GM18858 (cell line): Measurements from ENCODE around the gene EXTL2.
"Not testable (repeated sequence)": the region's sequence is repeated elsewhere in the genome, so short reads cannot be mapped to it uniquely, and the experiment has no call there.

Experiments
- ATAC-seq: cut with Tn5 transposase; IDR thresholded peaks from one replicate; pipeline ENCODE4 v1.9.1; 2021; ENCODE audit not compliant: unreplicated experiment

EXTL2 gene

DNA sequence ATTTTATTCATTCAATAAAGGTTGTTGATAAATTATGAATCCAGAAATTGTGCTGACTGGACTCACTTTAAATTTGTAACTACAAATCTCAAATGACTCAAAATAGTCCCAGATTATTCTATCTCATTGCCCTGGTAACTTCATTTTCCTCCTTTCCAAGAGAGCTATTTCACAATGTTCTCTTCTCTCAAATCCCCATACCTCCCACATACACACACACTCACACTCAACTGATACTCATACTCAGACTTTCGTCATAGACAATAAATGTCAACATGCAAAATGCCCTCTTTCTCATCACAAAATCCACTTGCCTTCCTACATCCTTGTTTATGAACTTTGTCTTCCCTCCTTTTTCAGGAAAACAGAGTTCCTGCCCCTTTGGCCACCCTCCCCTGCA is 33.3 kb downstream of the EXTL2 start:
- no peak for ATAC-seq

DNA sequence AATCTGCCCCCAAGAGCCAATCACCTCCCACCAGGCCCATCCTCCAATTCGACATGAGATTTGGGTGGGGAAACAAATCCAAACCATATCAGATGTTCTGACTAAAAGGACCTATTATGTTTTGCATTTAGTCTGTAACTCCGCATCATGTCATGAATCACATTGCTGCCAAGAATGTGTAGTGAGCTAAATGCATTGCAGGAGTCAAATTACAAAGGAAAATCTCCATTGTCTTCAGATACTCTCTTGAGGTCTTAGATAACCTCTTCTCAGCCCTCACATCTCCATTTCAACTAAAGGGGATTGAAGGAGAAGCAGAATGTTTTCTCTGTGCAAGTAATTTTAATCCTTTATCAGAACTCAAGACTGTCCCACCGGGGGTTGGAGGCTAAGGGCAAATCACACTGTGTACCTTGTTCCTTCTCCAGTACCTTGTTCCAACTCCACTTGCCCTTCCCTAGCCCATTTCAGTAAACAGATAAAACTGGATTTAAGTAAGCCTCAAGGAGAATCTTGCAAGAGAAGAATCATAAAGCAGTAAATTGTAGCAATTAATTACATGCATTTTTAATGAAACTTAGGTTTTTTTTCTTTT is 34.1 kb downstream of the EXTL2 start:
- no peak for ATAC-seq

GRCh38 chr1:100855116-100855515 is 39.5 kb downstream of the EXTL2 start:
- not testable (repeated sequence) for ATAC-seq

GRCh38 chr1:100852976-100853375 is 41.7 kb downstream of the EXTL2 start:
- ATAC-seq, result no peak

GRCh38 chr1:100851726-100852125 is 42.9 kb downstream of the EXTL2 start:
- ATAC-seq, result no peak

- no peak for ATAC-seq
Observed at GRCh38 chr1:100847361-100848082, 47.1 kb downstream of the EXTL2 start.

- ATAC-seq, result not testable (repeated sequence)
Observed at GRCh38 chr1:100843160-100843559, 51.5 kb downstream of the EXTL2 start.

DNA sequence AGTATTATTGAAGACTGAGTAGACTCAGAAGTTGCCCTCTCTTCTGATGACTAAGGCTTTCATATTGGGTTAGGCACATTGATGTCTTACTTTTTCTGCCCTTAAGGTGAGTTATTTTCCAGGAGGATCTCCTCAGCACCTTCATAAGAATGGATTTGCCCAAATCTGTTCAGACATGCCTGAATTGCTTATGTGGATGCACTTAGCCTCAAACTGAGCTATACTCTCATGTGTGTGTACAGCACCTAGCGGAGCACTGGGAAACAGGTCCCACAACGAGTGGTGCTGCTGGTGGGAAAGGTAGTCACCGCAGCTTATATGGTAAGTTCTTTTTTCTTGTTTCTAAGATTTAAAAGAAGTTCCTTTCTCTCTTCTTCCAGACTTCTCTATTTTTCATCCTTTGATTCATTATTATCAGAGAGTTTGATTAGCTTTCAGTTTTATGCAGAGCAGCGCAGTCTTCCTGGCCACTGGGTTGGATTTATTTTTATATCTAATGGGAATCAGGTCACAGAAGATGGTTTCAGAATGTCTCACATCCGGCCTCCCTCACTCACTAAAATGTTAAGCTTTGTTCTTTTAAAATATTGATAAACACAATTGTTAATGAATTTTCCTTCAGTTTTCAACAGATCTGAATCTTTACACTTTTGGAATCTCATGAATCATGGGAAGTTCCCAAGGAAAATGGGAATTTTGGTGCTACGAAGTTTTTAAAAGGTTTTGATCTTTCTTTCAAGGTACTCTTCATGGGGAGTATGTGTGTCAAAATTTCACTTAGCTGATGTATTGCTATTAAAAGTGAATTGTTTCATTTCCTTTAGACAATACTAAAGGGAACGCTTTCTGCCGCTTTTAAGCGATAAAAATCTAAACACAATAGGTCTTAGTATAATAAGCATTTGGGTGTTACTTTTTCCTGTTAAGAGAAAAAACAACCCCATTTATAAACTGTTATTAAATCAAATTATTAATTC is 58.5 kb downstream of the EXTL2 start:
- no peak for ATAC-seq

GRCh38 chr1:100834777-100835660 is 59.6 kb downstream of the EXTL2 start:
- ATAC-seq, result no peak

DNA sequence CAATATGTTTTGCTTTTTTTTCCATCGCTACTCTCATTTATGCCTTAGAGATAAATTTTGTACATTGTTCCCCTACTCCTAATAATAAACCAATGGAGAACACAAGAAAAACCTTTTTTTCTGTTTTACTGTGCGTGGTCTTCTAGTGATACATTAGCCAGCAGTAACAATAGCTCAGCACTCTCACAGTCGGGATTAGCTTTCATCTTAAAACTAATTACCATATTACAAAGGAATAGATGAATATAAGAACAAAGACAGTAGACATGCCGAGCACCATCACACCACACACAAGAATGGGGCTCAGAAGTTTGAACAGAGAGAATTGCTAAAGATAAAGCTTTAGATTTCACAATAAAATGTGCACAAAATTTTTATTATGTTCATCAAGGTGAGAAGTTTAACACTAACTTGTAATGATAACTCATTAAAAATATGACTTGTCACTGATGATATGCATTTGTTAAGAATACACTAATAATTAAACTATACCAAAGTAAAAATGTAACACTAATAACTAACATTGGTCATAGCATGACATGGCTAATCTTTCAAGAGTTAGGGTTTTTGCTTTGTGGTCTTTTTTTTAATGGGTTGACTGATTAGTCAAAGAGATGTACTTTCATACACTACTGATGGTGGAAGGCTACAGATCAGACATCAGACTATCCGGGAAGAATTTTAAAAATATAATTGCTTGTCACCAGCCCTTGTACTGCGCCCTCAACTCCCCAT is 61.8 kb downstream of the EXTL2 start:
- ATAC-seq, result no peak

DNA sequence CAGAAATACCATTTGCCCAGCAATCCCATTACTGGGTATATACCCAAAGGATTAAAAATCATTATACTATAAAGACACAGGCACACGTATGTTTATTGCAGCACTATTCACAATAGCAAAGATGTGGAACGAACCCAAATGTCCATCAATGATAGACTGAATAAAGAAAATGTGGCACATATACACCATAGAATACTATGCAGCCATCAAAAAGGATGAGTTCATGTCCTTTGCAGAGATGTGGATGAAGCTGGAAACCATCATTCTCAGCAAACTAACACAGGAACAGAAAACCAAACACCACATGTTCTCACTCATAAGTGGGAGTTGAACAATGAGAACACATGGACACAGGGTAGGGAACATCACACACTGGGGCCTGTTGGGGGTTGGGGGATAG is 69.0 kb downstream of the EXTL2 start:
- not testable (repeated sequence) for ATAC-seq
